Fibroblast of lung (primary cell): ENCODE results near the gene DHRS12. TPM values are rescaled to one million over a fixed set of nuclear protein-coding genes. Genes with fewer than 3 reads are reported as not detected.

Experiments
- DNase-seq, 2 donors: peaks; one replicate each; pipeline versions ENCODE4 v3.0.0 to v3.0.0-alpha.2; 2010; ENCODE audit warnings: low read depth in 2 of 2
- H2AFZ ChIP-seq: 2 replicates; pipeline ENCODE4 v1.5.1; 2012; ENCODE audit warnings: low read length, control low read depth, inconsistent platforms
- H3K27ac ChIP-seq: 2 replicates; pipeline ENCODE4 v1.5.1; 2011; ENCODE audit warnings: low read length, control low read depth; ENCODE audit not compliant: insufficient read depth
- H3K27me3 ChIP-seq: 2 replicates; pipeline ENCODE4 v1.5.1; 2011; ENCODE audit warnings: mild to moderate bottlenecking, low read length; ENCODE audit not compliant: control insufficient read depth, insufficient read depth
- H3K36me3 ChIP-seq: 2 replicates; pipeline ENCODE4 v1.5.1; 2011; ENCODE audit warnings: low read length; ENCODE audit not compliant: control insufficient read depth, insufficient read depth
- H3K4me1 ChIP-seq: 2 replicates; pipeline ENCODE4 v1.5.1; 2011; ENCODE audit warnings: low read length; ENCODE audit not compliant: control insufficient read depth, insufficient read depth; ENCODE audit errors: extremely low read depth
- H3K4me2 ChIP-seq: 2 replicates; pipeline ENCODE4 v1.5.1; 2011; ENCODE audit warnings: low read length, control low read depth; ENCODE audit not compliant: insufficient read depth; ENCODE audit errors: extremely low read depth
- H3K4me3 ChIP-seq, 4 experiments: fragments of 200-600 bp in 1 of 4; sonication (generic) in 1 of 4; replicated peaks in 1 of 4; 2 replicates each; pipeline ENCODE4 v1.5.1; 2011 to 2016; ENCODE audit warnings: low read length in 4 of 4, low read depth in 3 of 4, mild to moderate bottlenecking in 3 of 4, control low read depth in 2 of 4, inconsistent platforms in 1 of 4, mixed read lengths in 1 of 4; ENCODE audit not compliant: insufficient read depth in 1 of 4; ENCODE audit errors: control extremely low read depth in 1 of 4
- H3K79me2 ChIP-seq: 2 replicates; pipeline ENCODE4 v1.5.1; 2012; ENCODE audit warnings: mild to moderate bottlenecking, low read length, inconsistent platforms; ENCODE audit not compliant: control insufficient read depth, insufficient read depth
- H3K9ac ChIP-seq: 2 replicates; pipeline ENCODE4 v1.5.1; 2011; ENCODE audit warnings: mild to moderate bottlenecking, low read length, control low read depth; ENCODE audit not compliant: insufficient read depth
- H3K9me3 ChIP-seq: 2 replicates; pipeline ENCODE4 v1.5.1; 2012; ENCODE audit warnings: low read depth, low read length; ENCODE audit not compliant: control insufficient read depth, insufficient read depth
- H4K20me1 ChIP-seq: 2 replicates; pipeline ENCODE4 v1.5.1; 2011; ENCODE audit warnings: low read length; ENCODE audit not compliant: control insufficient read depth, insufficient read depth; ENCODE audit errors: extremely low read depth
- CTCF ChIP-seq, 2 donors: IDR thresholded peaks in 1 of 2; conservative IDR thresholded peaks in 1 of 2; 1 replicate in 1 of 2; 2 replicates in 1 of 2; pipeline ENCODE4 v1.5.1; 2011 to 2012; ENCODE audit warnings: low read length in 2 of 2, control low read depth in 1 of 2, inconsistent platforms in 1 of 2, low read depth in 1 of 2, mild to moderate bottlenecking in 1 of 2
- EZH2 ChIP-seq: IDR thresholded peaks from 2 replicates; pipeline ENCODE4 v1.5.1; 2012; ENCODE audit warnings: low read length, control low read depth, mild to moderate bottlenecking; ENCODE audit errors: missing control alignments
- polyA plus RNA-seq, 2 donors: library from polyadenylated mRNA; depleted of rRNA in 1 of 2; stranded (reverse) in 1 of 2; unstranded in 1 of 2; fragments of >200 nt; gene quantifications; 2 replicates each; pipeline ENCODE4 v1.2.1, GENCODE V29; 2011 to 2012; ENCODE audit warnings: missing spikeins in 1 of 2
- total RNA-seq: library from RNA; depleted of rRNA; stranded (reverse); fragments of >200 nt; gene quantifications from 2 replicates; pipeline ENCODE4 v1.2.1, GENCODE V29; 2014

DHRS12 gene
- total and polyA plus RNA-seq, 2 donors (not counting 1 experiment from before 2014, with no cell fraction given) = 5.7 to 6.1 TPM

GRCh38 chr13:51745243-51745642 lies 58.7 kb downstream of the DHRS12 start:
- Histone ChIP-seq H4K20me1 (no peaks in the 10 kb centered on the region), H3K27me3 (no peaks in the 10 kb centered on the region), H3K79me2 (no peaks in the 10 kb centered on the region), H3K36me3 (no peaks in the 10 kb centered on the region), H3K4me3 (no peak overlapping the region), H3K27ac (no peak overlapping the region), H3K4me2 (no peak overlapping the region), H2AFZ (no peak overlapping the region), H3K9ac (no peak overlapping the region), H3K4me1 (no peaks in the 10 kb centered on the region), H3K9me3 (no peaks in the 10 kb centered on the region)
- TF ChIP-seq CTCF (conservative IDR thresholded peaks at IDR 0.05 in 1 of 2, IDR thresholded peaks at IDR 0.05 in 1 of 2; ENCODE audit: low read depth in 1 of 2, low read length in 2 of 2) (no peak), EZH2 (no peak)
- no peak for DNase-seq

- Histone ChIP-seq H3K4me1 (no peaks in the 10 kb centered on the region), H3K4me3 (no peak overlapping the region), H3K9ac (no peak overlapping the region), H3K27ac (no peak overlapping the region), H3K36me3 (no peaks in the 10 kb centered on the region), H3K27me3 (no peaks in the 10 kb centered on the region), H3K4me2 (no peak overlapping the region), H2AFZ (no peak overlapping the region), H3K79me2 (no peaks in the 10 kb centered on the region), H3K9me3 (no peaks in the 10 kb centered on the region), H4K20me1 (no peaks in the 10 kb centered on the region)
- DNase-seq = no peak
- TF ChIP-seq CTCF (conservative IDR thresholded peaks at IDR 0.05 in 1 of 2, IDR thresholded peaks at IDR 0.05 in 1 of 2; ENCODE audit: low read depth in 1 of 2, low read length in 2 of 2) (no peak), EZH2 (no peak)
Measured at GRCh38 chr13:51742611-51743010, 61.4 kb downstream of the DHRS12 start.

- no peaks in the 10 kb centered on the region for H3K4me1 ChIP-seq
- no peaks in the 10 kb centered on the region for H4K20me1 ChIP-seq
- no peak for DNase-seq
- no peaks in the 10 kb centered on the region for H3K9me3 ChIP-seq
- H3K79me2 ChIP-seq = no peaks in the 10 kb centered on the region
- no peak for TF ChIP-seq CTCF (conservative IDR thresholded peaks at IDR 0.05 in 1 of 2, IDR thresholded peaks at IDR 0.05 in 1 of 2; ENCODE audit: low read depth in 1 of 2, low read length in 2 of 2)
- no peak for TF ChIP-seq EZH2
- no peaks in the 10 kb centered on the region for H3K27me3 ChIP-seq
- no peaks in the 10 kb centered on the region for H3K36me3 ChIP-seq
- no peak overlapping the region for H3K4me2 ChIP-seq
- no peak overlapping the region for H3K27ac ChIP-seq
- no peak overlapping the region for H3K9ac ChIP-seq
- no peak overlapping the region for H2AFZ ChIP-seq
- H3K4me3 ChIP-seq = no peak overlapping the region
Measured at GRCh38 chr13:51742031-51742430, 61.9 kb downstream of the DHRS12 start.
